GM06990 (cell line): Measurements from ENCODE around the gene BCL2L13.
"Not testable (repeated sequence)": the region's sequence is repeated elsewhere in the genome, so short reads cannot be mapped to it uniquely, and the experiment has no call there.

Source experiments
- DNase-seq: peaks from one replicate; pipeline ENCODE4 v3.0.0-alpha.2; 2011; ENCODE audit not compliant: insufficient read length; ENCODE audit errors: extremely low read depth
- H3K27me3 ChIP-seq: replicated peaks from 2 replicates; pipeline ENCODE4 v1.6.0; 2011; ENCODE audit warnings: low read length; ENCODE audit not compliant: control insufficient read depth, insufficient read depth
- H3K36me3 ChIP-seq: 2 replicates; pipeline ENCODE4 v1.5.1; 2011; ENCODE audit warnings: low read length; ENCODE audit not compliant: control insufficient read depth, insufficient read depth
- H3K4me3 ChIP-seq: replicated peaks from 2 replicates; pipeline ENCODE4 v1.5.1; 2011; ENCODE audit warnings: low read depth, mild to moderate bottlenecking, control low read depth, low read length
- TF ChIP-seq, protein P1 (sequence below): IDR thresholded peaks from 2 replicates; pipeline ENCODE4 v1.5.1; 2011; ENCODE audit warnings: low read length, control low read depth, mild to moderate bottlenecking, inconsistent platforms; ENCODE audit not compliant: insufficient read depth, poor library complexity, severe bottlenecking

The BCL2L13 gene

DNA sequence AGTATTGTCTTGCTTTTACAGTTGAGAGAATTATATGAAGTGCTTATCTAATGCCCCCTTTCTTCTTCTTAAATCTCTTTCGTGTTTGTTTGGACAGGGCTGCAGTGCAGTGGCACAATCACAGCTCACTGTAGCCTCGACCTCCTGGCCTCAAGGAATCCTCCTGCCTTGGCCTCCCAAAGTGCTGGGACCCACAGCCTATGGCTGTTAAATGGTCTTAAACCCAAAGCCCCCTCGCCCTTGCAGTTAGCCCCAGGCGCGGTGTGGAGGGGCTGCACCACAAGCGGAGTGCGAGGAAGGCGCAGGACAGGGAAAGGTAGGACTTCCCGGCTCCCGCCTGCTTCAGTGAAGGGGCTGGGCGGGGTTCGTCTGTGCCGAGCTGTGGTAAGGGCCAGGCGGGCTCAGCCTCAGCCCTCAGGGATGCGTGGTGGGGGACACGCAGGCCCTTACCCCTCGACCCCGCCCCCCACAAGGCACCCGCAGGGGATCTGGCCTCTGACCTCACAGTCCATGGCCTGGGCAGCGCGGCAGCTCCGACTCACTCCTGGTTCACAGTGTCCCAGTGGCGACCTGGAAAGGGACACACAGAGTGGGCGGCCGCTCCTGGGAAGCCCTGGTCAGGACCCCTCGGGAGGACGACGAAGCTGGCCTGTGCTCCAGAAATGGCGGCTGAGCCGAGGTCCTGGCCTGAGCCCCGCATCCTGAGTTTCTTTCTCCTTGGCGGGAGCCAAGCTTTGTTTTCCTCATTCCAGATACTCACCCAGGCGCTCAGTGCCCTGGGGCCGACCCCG, 111.2 kb downstream of the BCL2L13 start:
- no peak for DNase-seq
- Histone ChIP-seq H3K4me3 (no peak overlapping the region), H3K27me3 (no peaks in the 10 kb centered on the region), H3K36me3 (peaks cover 4% of the 10 kb centered on the region)
- TF ChIP-seq, protein P1, sequence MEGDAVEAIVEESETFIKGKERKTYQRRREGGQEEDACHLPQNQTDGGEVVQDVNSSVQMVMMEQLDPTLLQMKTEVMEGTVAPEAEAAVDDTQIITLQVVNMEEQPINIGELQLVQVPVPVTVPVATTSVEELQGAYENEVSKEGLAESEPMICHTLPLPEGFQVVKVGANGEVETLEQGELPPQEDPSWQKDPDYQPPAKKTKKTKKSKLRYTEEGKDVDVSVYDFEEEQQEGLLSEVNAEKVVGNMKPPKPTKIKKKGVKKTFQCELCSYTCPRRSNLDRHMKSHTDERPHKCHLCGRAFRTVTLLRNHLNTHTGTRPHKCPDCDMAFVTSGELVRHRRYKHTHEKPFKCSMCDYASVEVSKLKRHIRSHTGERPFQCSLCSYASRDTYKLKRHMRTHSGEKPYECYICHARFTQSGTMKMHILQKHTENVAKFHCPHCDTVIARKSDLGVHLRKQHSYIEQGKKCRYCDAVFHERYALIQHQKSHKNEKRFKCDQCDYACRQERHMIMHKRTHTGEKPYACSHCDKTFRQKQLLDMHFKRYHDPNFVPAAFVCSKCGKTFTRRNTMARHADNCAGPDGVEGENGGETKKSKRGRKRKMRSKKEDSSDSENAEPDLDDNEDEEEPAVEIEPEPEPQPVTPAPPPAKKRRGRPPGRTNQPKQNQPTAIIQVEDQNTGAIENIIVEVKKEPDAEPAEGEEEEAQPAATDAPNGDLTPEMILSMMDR = no peak

GRCh38 chr22:17751596-17751995, 113.0 kb downstream of the BCL2L13 start:
- Histone ChIP-seq H3K27me3 (no peaks in the 10 kb centered on the region), H3K4me3 (no peak overlapping the region), H3K36me3 (peaks cover 4% of the 10 kb centered on the region)
- DNase-seq = no peak
- TF ChIP-seq, protein P1 = no peak

GRCh38 chr22:17753401-17753989, 114.9 kb downstream of the BCL2L13 start:
- H3K27me3 ChIP-seq = no peaks in the 10 kb centered on the region
- H3K36me3 ChIP-seq = peaks cover 4% of the 10 kb centered on the region
- DNase-seq = no peak
- H3K4me3 ChIP-seq = no peak overlapping the region
- TF ChIP-seq, protein P1 = no peak

DNA sequence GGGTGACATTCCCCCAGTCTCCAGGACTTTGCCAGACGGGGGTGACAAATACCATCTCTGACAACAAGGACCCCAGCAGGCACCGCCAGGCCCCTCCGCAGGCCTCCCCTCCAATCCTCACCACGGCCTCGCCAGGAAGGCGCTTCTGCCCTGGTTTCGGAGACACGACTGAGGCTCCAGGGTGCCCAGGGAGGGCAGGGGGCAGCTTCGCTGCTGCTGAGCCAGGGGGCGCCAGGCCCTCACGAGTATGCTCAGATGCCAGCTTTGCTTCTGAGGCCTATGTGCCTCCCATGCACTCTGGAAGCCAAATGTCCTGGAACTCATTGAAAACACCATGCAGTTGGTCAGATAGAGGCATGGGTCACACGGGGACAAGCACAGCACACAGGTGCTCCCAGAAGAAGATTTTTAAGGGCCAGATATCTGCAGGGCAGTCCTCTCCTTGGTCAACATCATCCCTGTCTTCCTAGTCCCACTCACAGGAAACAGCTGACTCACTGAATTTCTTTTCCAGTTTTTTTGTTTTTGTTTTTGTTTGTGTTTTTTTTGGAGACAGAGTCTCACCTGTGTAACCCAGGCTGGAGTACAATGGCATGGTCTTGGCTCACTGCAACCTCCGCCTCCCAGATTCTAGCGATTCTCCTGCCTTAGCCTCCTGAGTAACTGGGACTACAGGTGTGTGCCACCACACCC, 115.8 kb downstream of the BCL2L13 start:
- TF ChIP-seq, protein P1 = peak; percentile 30
- no peaks in the 10 kb centered on the region for H3K27me3 ChIP-seq
- no peak overlapping the region for H3K4me3 ChIP-seq
- no peak for DNase-seq
- H3K36me3 ChIP-seq = peaks cover 4% of the 10 kb centered on the region

DNA sequence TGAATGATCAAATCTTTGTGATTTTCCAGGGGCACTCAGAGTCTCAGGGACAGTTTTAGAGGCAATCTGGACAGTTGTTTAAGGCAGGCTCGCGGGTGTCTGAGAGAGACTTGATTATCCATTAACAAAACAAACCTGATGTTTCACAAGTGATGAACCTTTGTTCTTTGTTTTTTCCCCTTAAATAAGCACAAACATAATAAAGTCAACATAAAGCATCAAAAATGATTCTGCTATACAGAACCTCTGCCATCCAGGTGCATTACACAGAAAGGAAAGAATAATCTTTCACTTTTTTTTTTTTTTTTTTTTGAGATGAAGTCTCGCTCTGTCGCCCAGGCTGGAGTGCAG, 122.6 kb downstream of the BCL2L13 start:
- Histone ChIP-seq H3K27me3 (no peaks in the 10 kb centered on the region), H3K4me3 (no peak overlapping the region), H3K36me3 (no peaks in the 10 kb centered on the region; the same call in 1 of the 2 replicates)
- TF ChIP-seq, protein P1 = no peak
- DNase-seq = no peak

DNA sequence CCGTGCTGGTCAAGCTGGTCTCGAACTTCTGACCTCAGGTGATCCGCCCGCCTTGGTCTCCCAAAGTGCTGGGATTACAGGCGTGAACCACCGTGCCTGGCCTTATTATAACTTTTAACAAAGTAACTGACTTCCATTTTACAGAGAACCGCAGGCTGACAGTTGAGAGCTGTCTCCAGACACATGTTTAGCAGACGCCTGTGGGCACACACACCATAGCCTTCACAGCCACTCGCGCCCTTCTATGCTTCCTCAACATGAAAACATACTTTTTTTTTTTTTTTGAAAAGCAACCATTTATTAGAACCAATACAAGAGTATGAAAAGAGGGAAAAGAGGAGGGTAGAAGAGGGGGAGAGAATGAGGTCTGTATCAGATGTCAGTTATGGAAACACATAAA, 124.9 kb downstream of the BCL2L13 start:
- not testable (repeated sequence) for H3K36me3 ChIP-seq, H3K27me3 ChIP-seq, H3K4me3 ChIP-seq, DNase-seq
